Activated CD8-positive, alpha-beta memory T cell treated with anti-CD3 and anti-CD28 coated beads, Interleukin-2, amount 50 U/mL, for 4 hours (primary cell): ENCODE data around the gene RALGPS2.

Source experiments
- DNase-seq: peaks from one replicate; pipeline ENCODE4 v3.0.0-alpha.2; 2020

Gene RALGPS2

DNA sequence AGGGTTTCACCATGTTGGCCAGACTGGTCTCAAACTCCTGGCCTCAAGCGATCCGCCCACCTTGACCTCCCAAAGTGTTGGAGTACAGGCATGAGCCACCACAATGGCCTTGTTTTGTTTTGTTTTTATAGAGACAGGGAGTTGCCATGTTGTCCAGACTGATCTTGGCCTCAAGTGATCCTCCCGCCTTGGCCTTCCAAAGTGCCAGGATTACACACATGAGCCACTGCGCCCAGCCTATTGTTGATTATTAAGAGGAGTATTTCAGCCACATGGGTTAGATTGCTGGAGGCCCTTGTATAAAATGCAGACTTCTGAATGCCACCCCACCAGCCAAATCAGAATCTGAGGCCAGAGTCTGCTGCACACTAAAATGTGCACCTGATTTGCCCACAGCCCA, 203.0 kb downstream of the RALGPS2 start:
- no peak for DNase-seq

GRCh38 chr1:178928976-178929375, 203.9 kb downstream of the RALGPS2 start:
- DNase-seq = no peak

GRCh38 chr1:178931858-178932551, 207.0 kb downstream of the RALGPS2 start:
- DNase-seq = no peak

DNA sequence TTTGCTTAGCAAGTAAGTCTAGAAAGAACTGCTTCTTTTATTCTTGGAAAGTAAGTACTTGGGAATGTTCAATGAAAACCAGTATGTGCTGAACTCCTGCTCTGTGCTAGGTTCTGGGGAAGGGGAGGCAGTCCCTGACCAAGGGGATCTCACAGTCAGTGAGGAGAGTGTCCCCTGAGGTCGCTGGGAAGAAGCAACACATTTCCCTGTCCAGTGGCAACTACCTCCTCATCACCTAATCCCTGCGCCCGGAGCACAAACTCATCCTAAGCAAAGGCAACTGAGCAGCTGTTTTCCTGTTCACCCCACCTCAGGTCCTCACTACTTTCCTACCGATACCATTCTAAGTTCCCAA, 207.5 kb downstream of the RALGPS2 start:
- no peak for DNase-seq

GRCh38 chr1:178933105-178933561, 208.1 kb downstream of the RALGPS2 start:
- DNase-seq = no peak

DNA sequence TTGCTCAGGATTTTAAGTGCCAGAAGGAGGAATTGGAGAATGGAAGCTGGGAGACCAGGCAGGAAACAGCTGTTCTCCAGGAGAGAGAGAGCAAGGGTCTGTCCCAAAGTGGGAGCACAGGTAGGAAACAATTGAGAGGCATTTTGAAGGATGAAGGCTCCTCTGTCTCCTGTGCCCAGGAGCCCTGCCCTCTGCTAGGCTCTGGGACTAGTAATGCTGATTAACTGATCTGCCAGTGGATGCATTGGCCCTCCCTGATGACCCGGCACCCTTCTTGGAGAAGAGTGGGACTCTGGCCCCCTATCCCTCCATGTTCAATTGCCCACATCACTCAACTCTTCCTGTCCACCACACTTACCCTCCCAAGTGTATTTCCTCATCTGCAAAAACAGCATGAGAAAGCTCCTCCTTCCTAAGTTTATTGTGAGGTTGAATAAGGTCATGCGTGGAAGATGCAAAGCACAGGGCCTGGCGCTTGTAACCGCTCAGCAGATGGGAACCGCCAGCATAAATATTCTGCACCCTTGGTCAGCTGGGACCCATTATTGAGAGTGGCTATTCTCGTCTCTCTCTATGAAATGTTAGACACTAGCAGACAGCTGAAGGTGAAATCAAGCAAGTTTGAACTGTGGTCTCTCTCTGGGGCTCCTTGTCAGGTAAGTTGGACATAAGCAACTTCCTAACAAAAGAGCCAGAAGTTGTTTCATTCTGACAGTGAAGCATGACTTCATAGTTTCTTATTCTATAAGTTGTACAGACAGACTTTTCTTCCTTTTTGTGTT, 208.9 kb downstream of the RALGPS2 start:
- DNase-seq = no peak

DNA sequence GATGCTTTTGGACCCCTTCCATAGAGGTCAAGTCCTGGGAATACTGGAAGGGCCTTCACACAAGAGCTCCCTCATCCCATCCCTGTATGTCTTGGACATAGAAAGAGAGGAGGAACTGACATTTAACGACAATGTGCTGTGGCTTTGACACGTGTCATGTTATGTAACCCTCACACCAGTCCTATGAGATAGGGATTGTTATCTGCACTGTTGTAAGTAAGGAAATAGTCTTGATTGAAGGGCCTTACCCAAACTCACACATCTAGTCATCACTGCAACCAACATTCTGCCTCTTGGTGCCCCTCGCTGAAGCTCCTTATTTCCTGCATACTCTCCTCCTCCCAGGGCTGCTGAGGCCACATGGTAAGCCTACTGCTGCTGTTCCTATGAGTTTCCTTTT, 209.5 kb downstream of the RALGPS2 start:
- DNase-seq = no peak

DNA sequence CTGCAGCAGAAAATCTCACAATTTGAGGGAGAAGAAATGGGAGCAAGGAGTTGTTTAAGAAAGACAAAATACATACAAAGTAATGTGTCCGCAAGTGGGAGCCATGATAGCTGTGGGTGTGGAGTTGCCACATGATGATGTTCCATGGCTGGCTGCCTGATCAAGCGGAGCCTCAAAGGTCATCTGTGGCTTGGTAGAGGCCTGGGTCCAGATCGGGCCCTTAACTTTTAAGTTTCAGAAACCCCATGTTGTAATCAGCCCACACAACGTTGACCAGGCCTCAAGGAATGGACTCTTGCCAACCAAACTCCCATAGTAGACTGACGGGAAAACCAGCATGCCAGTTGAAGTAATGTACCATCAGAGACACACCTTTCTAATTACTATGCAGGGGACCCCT, 210.6 kb downstream of the RALGPS2 start:
- DNase-seq = no peak

GRCh38 chr1:178937695-178938094, 212.7 kb downstream of the RALGPS2 start:
- no peak for DNase-seq

DNA sequence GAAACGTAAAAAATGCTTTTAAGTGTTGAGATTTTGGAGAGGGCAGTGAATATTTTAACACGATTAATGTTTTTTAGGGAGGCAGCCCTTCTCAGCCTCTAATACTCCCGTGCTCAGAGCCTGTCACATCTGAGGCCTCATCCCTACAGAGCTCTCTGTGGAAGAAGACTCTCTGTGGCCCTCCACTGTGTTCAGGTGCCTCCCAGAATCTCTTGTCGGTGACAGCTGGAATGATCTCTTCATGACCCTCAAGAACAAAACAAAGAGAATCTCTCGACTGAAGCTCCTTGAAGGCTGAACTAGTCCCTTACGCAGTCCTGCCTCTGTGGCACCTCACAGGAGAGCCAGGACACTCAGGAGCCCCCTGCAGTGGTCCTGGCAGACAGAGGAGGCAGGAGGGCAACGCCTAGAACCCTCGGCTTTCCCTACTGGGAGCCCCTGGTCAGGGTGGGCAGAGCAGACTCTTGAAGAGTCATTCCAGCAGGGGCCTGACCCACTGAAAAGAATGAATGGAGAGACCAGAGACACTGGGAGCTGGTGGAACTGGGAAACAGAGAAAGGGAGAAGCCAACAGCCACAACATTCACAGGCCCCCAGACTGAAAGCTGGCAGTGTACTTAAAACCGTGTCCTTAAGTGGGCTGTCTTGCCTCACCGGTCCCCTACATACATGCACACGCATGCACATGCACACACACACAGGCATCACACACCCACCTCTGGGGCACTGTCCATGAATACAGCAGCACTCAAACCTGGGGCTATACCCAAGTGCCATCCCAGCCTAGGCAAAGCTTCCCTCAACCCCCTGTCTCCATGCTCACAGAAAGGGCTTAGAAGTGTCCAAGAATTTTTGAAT, 213.3 kb downstream of the RALGPS2 start:
- DNase-seq = no peak

GRCh38 chr1:178938959-178939317, 213.9 kb downstream of the RALGPS2 start:
- DNase-seq = no peak

GRCh38 chr1:178939338-178940067, 214.5 kb downstream of the RALGPS2 start:
- no peak for DNase-seq

DNA sequence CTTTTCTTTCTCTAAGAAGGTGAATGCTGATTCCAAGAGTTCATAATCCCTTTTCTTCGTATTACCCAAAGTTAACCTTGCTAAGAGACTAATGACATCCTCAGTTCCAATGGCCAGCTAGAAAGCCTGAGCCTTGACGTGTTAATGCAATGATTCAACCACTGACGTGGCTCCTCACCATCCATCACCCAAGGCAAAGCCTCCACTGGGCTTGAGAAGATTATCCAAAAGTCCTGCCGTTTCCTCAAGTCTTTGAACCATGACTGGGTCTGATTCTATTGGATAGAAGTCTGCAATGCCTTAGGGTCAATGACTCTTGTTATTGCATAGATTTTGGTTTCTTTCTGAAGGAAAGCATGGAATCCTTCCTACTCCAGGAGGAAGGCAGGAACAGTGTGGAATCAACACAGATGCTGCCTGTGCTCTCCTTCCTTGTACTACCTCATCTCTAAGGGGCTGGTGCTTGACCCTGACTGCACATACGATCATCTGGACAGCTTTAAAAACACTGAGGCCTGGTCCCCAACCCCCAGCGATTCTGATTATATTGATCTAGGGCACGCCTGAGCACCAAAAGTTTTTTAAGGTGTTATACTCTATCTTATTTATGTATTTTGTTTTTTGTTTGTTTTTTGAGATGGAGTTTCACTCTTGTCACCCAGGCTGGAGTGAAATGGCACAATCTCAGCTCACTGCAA, 215.2 kb downstream of the RALGPS2 start:
- no peak for DNase-seq

DNA sequence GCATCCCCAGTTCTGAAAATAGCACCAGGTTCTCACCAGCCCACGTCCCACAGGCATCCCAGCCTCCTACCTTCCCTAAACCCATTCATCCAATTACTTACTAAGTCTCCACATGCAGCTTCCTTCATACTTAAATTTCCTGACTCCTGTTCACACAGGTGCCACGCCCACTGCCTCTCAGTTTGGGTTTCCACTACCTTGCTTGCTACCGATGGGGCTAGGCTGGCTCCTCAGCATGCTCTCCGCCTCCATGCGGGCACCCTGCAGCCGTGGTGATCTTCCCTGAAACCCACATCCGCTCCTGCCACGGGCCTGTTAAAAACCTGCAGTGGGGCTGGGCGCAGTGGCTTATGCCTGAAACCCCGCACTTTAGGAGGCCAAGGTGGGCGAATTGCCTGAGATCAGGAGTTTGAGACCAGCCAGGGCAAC, 216.2 kb downstream of the RALGPS2 start:
- DNase-seq = no peak

GRCh38 chr1:178941849-178942248, 216.8 kb downstream of the RALGPS2 start:
- no peak for DNase-seq

GRCh38 chr1:178942285-178943198, 217.5 kb downstream of the RALGPS2 start:
- DNase-seq = no peak

GRCh38 chr1:178944729-178945128, 219.7 kb downstream of the RALGPS2 start:
- no peak for DNase-seq

GRCh38 chr1:178945763-178946266, 220.8 kb downstream of the RALGPS2 start:
- DNase-seq = no peak

GRCh38 chr1:178946416-178946815, 221.4 kb downstream of the RALGPS2 start:
- DNase-seq = no peak

- DNase-seq = no peak
Observed at GRCh38 chr1:178946855-178947676, 222.0 kb downstream of the RALGPS2 start.
